ENCODE results near the gene PDE1C.

PDE1C gene

GRCh38 chr7:31883761-31884164 lies 186.4 kb downstream of the PDE1C start:
- Histone ChIP-seq H3K9me3 (ENCODE audit: control insufficient read depth, insufficient read depth, low read length) (no peaks in the 10 kb centered on the region), H3K27me3 (ENCODE audit: control insufficient read depth, insufficient read depth, low read length) (no peaks in the 10 kb centered on the region), H3K36me3 (ENCODE audit: control insufficient read depth, insufficient read depth, low read length) (no peaks in the 10 kb centered on the region), H3K9ac (ENCODE audit: low read depth, low read length) (no peak overlapping the region), H3K4me3 (ENCODE audit: low read depth, low read length) (no peak overlapping the region), H3K4me1 (ENCODE audit: control insufficient read depth, insufficient read depth, low read length) (no peaks in the 10 kb centered on the region)

GRCh38 chr7:31882187-31882586 lies 188.0 kb downstream of the PDE1C start:
- no peaks in the 10 kb centered on the region for H3K4me1 ChIP-seq (ENCODE audit: control insufficient read depth, insufficient read depth, low read length)
- H3K36me3 ChIP-seq (ENCODE audit: control insufficient read depth, insufficient read depth, low read length): no peaks in the 10 kb centered on the region
- H3K27me3 ChIP-seq (ENCODE audit: control insufficient read depth, insufficient read depth, low read length): no peaks in the 10 kb centered on the region
- no peaks in the 10 kb centered on the region for H3K9me3 ChIP-seq (ENCODE audit: control insufficient read depth, insufficient read depth, low read length)
- H3K9ac ChIP-seq (ENCODE audit: low read depth, low read length): no peak overlapping the region
- H3K4me3 ChIP-seq (ENCODE audit: low read depth, low read length): no peak overlapping the region

GRCh38 chr7:31878875-31879274 lies 191.3 kb downstream of the PDE1C start:
- H3K36me3 ChIP-seq (ENCODE audit: control insufficient read depth, insufficient read depth, low read length): no peaks in the 10 kb centered on the region
- no peaks in the 10 kb centered on the region for H3K9me3 ChIP-seq (ENCODE audit: control insufficient read depth, insufficient read depth, low read length)
- H3K4me3 ChIP-seq (ENCODE audit: low read depth, low read length): no peak overlapping the region
- no peaks in the 10 kb centered on the region for H3K27me3 ChIP-seq (ENCODE audit: control insufficient read depth, insufficient read depth, low read length)
- H3K4me1 ChIP-seq (ENCODE audit: control insufficient read depth, insufficient read depth, low read length): no peaks in the 10 kb centered on the region
- no peak overlapping the region for H3K9ac ChIP-seq (ENCODE audit: low read depth, low read length)

GRCh38 chr7:31875424-31875823 lies 194.8 kb downstream of the PDE1C start:
- no peaks in the 10 kb centered on the region for H3K4me1 ChIP-seq (ENCODE audit: control insufficient read depth, insufficient read depth, low read length)
- H3K9me3 ChIP-seq (ENCODE audit: control insufficient read depth, insufficient read depth, low read length): no peaks in the 10 kb centered on the region
- no peaks in the 10 kb centered on the region for H3K36me3 ChIP-seq (ENCODE audit: control insufficient read depth, insufficient read depth, low read length)
- no peak overlapping the region for H3K4me3 ChIP-seq (ENCODE audit: low read depth, low read length)
- H3K27me3 ChIP-seq (ENCODE audit: control insufficient read depth, insufficient read depth, low read length): no peaks in the 10 kb centered on the region
- no peak overlapping the region for H3K9ac ChIP-seq (ENCODE audit: low read depth, low read length)

GRCh38 chr7:31874631-31875386 lies 195.4 kb downstream of the PDE1C start:
- Histone ChIP-seq H3K27me3 (ENCODE audit: control insufficient read depth, insufficient read depth, low read length) (no peaks in the 10 kb centered on the region), H3K9me3 (ENCODE audit: control insufficient read depth, insufficient read depth, low read length) (no peaks in the 10 kb centered on the region), H3K36me3 (ENCODE audit: control insufficient read depth, insufficient read depth, low read length) (no peaks in the 10 kb centered on the region), H3K4me3 (ENCODE audit: low read depth, low read length) (no peak overlapping the region), H3K9ac (ENCODE audit: low read depth, low read length) (no peak overlapping the region), H3K4me1 (ENCODE audit: control insufficient read depth, insufficient read depth, low read length) (no peaks in the 10 kb centered on the region)

GRCh38 chr7:31873816-31874597 lies 196.2 kb downstream of the PDE1C start:
- no peak overlapping the region for H3K4me3 ChIP-seq (ENCODE audit: low read depth, low read length)
- no peaks in the 10 kb centered on the region for H3K9me3 ChIP-seq (ENCODE audit: control insufficient read depth, insufficient read depth, low read length)
- H3K36me3 ChIP-seq (ENCODE audit: control insufficient read depth, insufficient read depth, low read length): no peaks in the 10 kb centered on the region
- no peak overlapping the region for H3K9ac ChIP-seq (ENCODE audit: low read depth, low read length)
- H3K27me3 ChIP-seq (ENCODE audit: control insufficient read depth, insufficient read depth, low read length): no peaks in the 10 kb centered on the region
- no peaks in the 10 kb centered on the region for H3K4me1 ChIP-seq (ENCODE audit: control insufficient read depth, insufficient read depth, low read length)

- Histone ChIP-seq H3K27me3 (ENCODE audit: control insufficient read depth, insufficient read depth, low read length) (no peaks in the 10 kb centered on the region), H3K4me1 (ENCODE audit: control insufficient read depth, insufficient read depth, low read length) (no peaks in the 10 kb centered on the region), H3K36me3 (ENCODE audit: control insufficient read depth, insufficient read depth, low read length) (no peaks in the 10 kb centered on the region), H3K4me3 (ENCODE audit: low read depth, low read length) (no peak overlapping the region), H3K9ac (ENCODE audit: low read depth, low read length) (no peak overlapping the region), H3K9me3 (ENCODE audit: control insufficient read depth, insufficient read depth, low read length) (no peaks in the 10 kb centered on the region)
Measured at GRCh38 chr7:31872545-31873370, 197.4 kb downstream of the PDE1C start.

GRCh38 chr7:31864646-31865045 lies 205.6 kb downstream of the PDE1C start:
- H3K4me3 ChIP-seq (ENCODE audit: low read depth, low read length): no peak overlapping the region
- H3K4me1 ChIP-seq (ENCODE audit: control insufficient read depth, insufficient read depth, low read length): no peaks in the 10 kb centered on the region
- H3K9ac ChIP-seq (ENCODE audit: low read depth, low read length): no peak overlapping the region
- H3K36me3 ChIP-seq (ENCODE audit: control insufficient read depth, insufficient read depth, low read length): no peaks in the 10 kb centered on the region
- H3K27me3 ChIP-seq (ENCODE audit: control insufficient read depth, insufficient read depth, low read length): no peaks in the 10 kb centered on the region
- no peaks in the 10 kb centered on the region for H3K9me3 ChIP-seq (ENCODE audit: control insufficient read depth, insufficient read depth, low read length)

- no peak overlapping the region for H3K4me3 ChIP-seq (ENCODE audit: low read depth, low read length)
- H3K9me3 ChIP-seq (ENCODE audit: control insufficient read depth, insufficient read depth, low read length): no peaks in the 10 kb centered on the region
- peaks cover 18% of the 10 kb centered on the region for H3K27me3 ChIP-seq (ENCODE audit: control insufficient read depth, insufficient read depth, low read length)
- no peaks in the 10 kb centered on the region for H3K4me1 ChIP-seq (ENCODE audit: control insufficient read depth, insufficient read depth, low read length)
- H3K9ac ChIP-seq (ENCODE audit: low read depth, low read length): no peak overlapping the region
- no peaks in the 10 kb centered on the region for H3K36me3 ChIP-seq (ENCODE audit: control insufficient read depth, insufficient read depth, low read length)
Measured at GRCh38 chr7:31860925-31861324, 209.3 kb downstream of the PDE1C start.

GRCh38 chr7:31858055-31858454 lies 212.2 kb downstream of the PDE1C start:
- Histone ChIP-seq H3K27me3 (ENCODE audit: control insufficient read depth, insufficient read depth, low read length) (peaks cover 18% of the 10 kb centered on the region), H3K9ac (ENCODE audit: low read depth, low read length) (no peak overlapping the region), H3K4me3 (ENCODE audit: low read depth, low read length) (no peak overlapping the region), H3K4me1 (ENCODE audit: control insufficient read depth, insufficient read depth, low read length) (no peaks in the 10 kb centered on the region), H3K9me3 (ENCODE audit: control insufficient read depth, insufficient read depth, low read length) (no peaks in the 10 kb centered on the region), H3K36me3 (ENCODE audit: control insufficient read depth, insufficient read depth, low read length) (no peaks in the 10 kb centered on the region)

GRCh38 chr7:31857172-31857571 lies 213.0 kb downstream of the PDE1C start:
- Histone ChIP-seq H3K27me3 (ENCODE audit: control insufficient read depth, insufficient read depth, low read length) (peaks cover 18% of the 10 kb centered on the region), H3K4me3 (ENCODE audit: low read depth, low read length) (no peak overlapping the region), H3K9me3 (ENCODE audit: control insufficient read depth, insufficient read depth, low read length) (no peaks in the 10 kb centered on the region), H3K4me1 (ENCODE audit: control insufficient read depth, insufficient read depth, low read length) (no peaks in the 10 kb centered on the region), H3K9ac (ENCODE audit: low read depth, low read length) (no peak overlapping the region), H3K36me3 (ENCODE audit: control insufficient read depth, insufficient read depth, low read length) (no peaks in the 10 kb centered on the region)

Measured in iPS-15b (cell line).